H9 (cell line): ENCODE measurements around the gene PLCXD1. TPM values are rescaled to one million over a fixed set of nuclear protein-coding genes. Genes with fewer than 3 reads are reported as not detected.
A peak's percentile ranks its signal among the peaks of the same experiment; 100 is the strongest.

Source experiments
- DNase-seq: peaks from one replicate; pipeline ENCODE4 v3.0.0-alpha.2; 2017
- H2AFZ ChIP-seq: one replicate; pipeline ENCODE4 v1.6.1; 2013; ENCODE audit warnings: mild to moderate bottlenecking, low read length, control low read depth, moderate library complexity
- H2AK5ac ChIP-seq: 2 replicates; pipeline ENCODE4 v1.6.1; 2013; ENCODE audit warnings: low read length, control low read depth, mixed read lengths; ENCODE audit not compliant: insufficient read length
- H2BK120ac ChIP-seq: one replicate; pipeline ENCODE4 v1.6.1; 2013; ENCODE audit warnings: low read depth, mild to moderate bottlenecking, low read length, control low read depth, inconsistent platforms; ENCODE audit not compliant: poor library complexity, severe bottlenecking
- H2BK12ac ChIP-seq: 2 replicates; pipeline ENCODE4 v1.6.1; 2013; ENCODE audit warnings: low read length, control low read depth, mixed read lengths, low read depth; ENCODE audit not compliant: insufficient read length
- H2BK15ac ChIP-seq: 2 replicates; pipeline ENCODE4 v1.6.1; 2013; ENCODE audit warnings: low read depth, low read length, control low read depth
- H2BK20ac ChIP-seq: one replicate; pipeline ENCODE4 v1.6.1; 2013; ENCODE audit warnings: low read depth, mild to moderate bottlenecking, low read length, control low read depth, inconsistent platforms; ENCODE audit not compliant: poor library complexity, severe bottlenecking
- H2BK5ac ChIP-seq: 2 replicates; pipeline ENCODE4 v1.6.1; 2013; ENCODE audit warnings: low read length, control low read depth, mixed read lengths; ENCODE audit not compliant: insufficient read length
- H3K14ac ChIP-seq: 2 replicates; pipeline ENCODE4 v1.6.1; 2013; ENCODE audit warnings: low read length, control low read depth; ENCODE audit not compliant: insufficient read depth
- H3K18ac ChIP-seq: 2 replicates; pipeline ENCODE4 v1.6.1; 2013; ENCODE audit warnings: low read depth, mild to moderate bottlenecking, mixed read lengths, low read length, control low read depth; ENCODE audit not compliant: insufficient read length
- H3K23ac ChIP-seq: 2 replicates; pipeline ENCODE4 v1.6.1; 2013; ENCODE audit warnings: low read length, control low read depth, mixed read lengths, low read depth; ENCODE audit not compliant: insufficient read length
- H3K23me2 ChIP-seq: 2 replicates; pipeline ENCODE4 v1.6.1; 2013; ENCODE audit warnings: low read depth, mild to moderate bottlenecking, mixed read lengths, low read length, control low read depth; ENCODE audit not compliant: insufficient read length, poor library complexity, severe bottlenecking
- H3K27ac ChIP-seq: 2 replicates; pipeline ENCODE4 v1.5.1; 2013; ENCODE audit warnings: low read length, control low read depth, mixed read lengths, low read depth; ENCODE audit not compliant: insufficient read length
- H3K27me3 ChIP-seq: 2 replicates; pipeline ENCODE4 v1.6.1; 2013; ENCODE audit warnings: low read length, control low read depth, inconsistent platforms; ENCODE audit not compliant: insufficient read depth
- H3K4ac ChIP-seq: 2 replicates; pipeline ENCODE4 v1.6.1; 2013; ENCODE audit warnings: low read depth, mild to moderate bottlenecking, control low read depth, inconsistent platforms, low read length, moderate library complexity
- H3K4me1 ChIP-seq: 2 replicates; pipeline ENCODE4 v1.6.1; 2013; ENCODE audit warnings: low read length, control low read depth, inconsistent platforms; ENCODE audit not compliant: insufficient read depth
- H3K4me2 ChIP-seq: 2 replicates; pipeline ENCODE4 v1.6.1; 2013; ENCODE audit warnings: low read length, control low read depth, mixed read lengths; ENCODE audit not compliant: insufficient read length, insufficient read depth
- H3K56ac ChIP-seq: 2 replicates; pipeline ENCODE4 v1.6.1; 2013; ENCODE audit warnings: low read depth, mild to moderate bottlenecking, mixed read lengths, low read length, control low read depth; ENCODE audit not compliant: insufficient read length
- H3K79me1 ChIP-seq: 2 replicates; pipeline ENCODE4 v1.6.1; 2013; ENCODE audit warnings: low read depth, mild to moderate bottlenecking, moderate library complexity, low read length, control low read depth, inconsistent platforms; ENCODE audit not compliant: insufficient read depth, poor library complexity, severe bottlenecking
- H3K79me2 ChIP-seq: 2 replicates; pipeline ENCODE4 v1.6.1; 2013; ENCODE audit warnings: low read length, control low read depth, inconsistent platforms; ENCODE audit not compliant: insufficient read depth
- H3K9ac ChIP-seq: 2 replicates; pipeline ENCODE4 v1.6.1; 2013; ENCODE audit warnings: low read length, control low read depth, mixed read lengths; ENCODE audit not compliant: insufficient read length; ENCODE audit errors: extremely low read depth
- H3K9me3 ChIP-seq: one replicate; pipeline ENCODE4 v1.6.1; 2013; ENCODE audit warnings: low read depth, low read length, inconsistent platforms; ENCODE audit not compliant: control insufficient read depth
- H3T11ph ChIP-seq: one replicate; pipeline ENCODE4 v1.6.1; 2013; ENCODE audit warnings: mild to moderate bottlenecking, low read length, control low read depth, inconsistent platforms
- H4K20me1 ChIP-seq: one replicate; pipeline ENCODE4 v1.6.1; 2013; ENCODE audit not compliant: control insufficient read depth, insufficient read length, insufficient read depth
- H4K5ac ChIP-seq: 2 replicates; pipeline ENCODE4 v1.6.1; 2013; ENCODE audit warnings: low read depth, mild to moderate bottlenecking, mixed read lengths, low read length, control low read depth; ENCODE audit not compliant: insufficient read length
- H4K8ac ChIP-seq: replicated peaks from 2 replicates; pipeline ENCODE4 v1.6.1; 2013; ENCODE audit warnings: low read length, control low read depth, mixed read lengths, low read depth; ENCODE audit not compliant: insufficient read length
- H4K91ac ChIP-seq: 2 replicates; pipeline ENCODE4 v1.6.1; 2013; ENCODE audit warnings: low read depth, mild to moderate bottlenecking, moderate library complexity, mixed read lengths, low read length, control low read depth; ENCODE audit not compliant: insufficient read length
- H3K27ac Mint-ChIP-seq, 3 experiments: 2 replicates in 2 of 3; 3 replicates in 1 of 3; pipeline ENCODE4 v1.8.0; 2020 to 2021; ENCODE audit warnings: mixed read lengths in 3 of 3, mild to moderate bottlenecking in 1 of 3, moderate library complexity in 1 of 3
- H3K27me3 Mint-ChIP-seq: 2 replicates; pipeline ENCODE4 v1.8.0; 2021; ENCODE audit warnings: low read depth, mild to moderate bottlenecking, moderate library complexity, mixed read lengths
- H3K36me3 Mint-ChIP-seq, 3 experiments: 2 replicates in 2 of 3; 3 replicates in 1 of 3; pipeline ENCODE4 v1.8.0; 2020 to 2021; ENCODE audit warnings: low read depth in 3 of 3, mixed read lengths in 3 of 3; ENCODE audit not compliant: insufficient read depth in 1 of 3
- H3K4me1 Mint-ChIP-seq, 2 experiments: 2 replicates each; pipeline ENCODE4 v1.8.0; 2020; ENCODE audit warnings: mixed read lengths in 2 of 2
- H3K4me3 Mint-ChIP-seq, 2 experiments: 2 replicates in 1 of 2; 3 replicates in 1 of 2; pipeline ENCODE4 v1.8.0; 2020 to 2021; ENCODE audit warnings: mild to moderate bottlenecking in 2 of 2, mixed read lengths in 2 of 2, moderate library complexity in 1 of 2
- H3K9me3 Mint-ChIP-seq, 2 experiments: 2 replicates in 1 of 2; 3 replicates in 1 of 2; pipeline ENCODE4 v1.8.0; 2020; ENCODE audit warnings: mild to moderate bottlenecking in 2 of 2, mixed read lengths in 2 of 2, moderate library complexity in 1 of 2
- CTCF ChIP-seq: fragments of 200-600 bp; sonication (generic); conservative IDR thresholded peaks from 3 replicates; pipeline ENCODE4 v1.8.0; 2021; ENCODE audit warnings: antibody characterized with exemption, mild to moderate bottlenecking
- whole genome bisulfite sequencing: extraction: QIAGEN DNeasy Blood & Tissue Kit; methylation state at CpG from one replicate; pipeline ENCODE4 v1.1.7; 2013; ENCODE audit warnings: missing lambda C conversion rate, low lambda C conversion rate, mixed read lengths; ENCODE audit not compliant: insufficient read length; ENCODE audit errors: extremely low coverage; 5-methylcytosine and 5-hydroxymethylcytosine counted together
- total RNA-seq: library from RNA; stranded (reverse); gene quantifications from 2 replicates; pipeline ENCODE4 v1.2.1, GENCODE V29; 2021

Gene PLCXD1
- total RNA-seq, 1 experiment from 2014 or later: 96.5 TPM

- no peak overlapping the region for H3K23ac ChIP-seq
- H3K56ac ChIP-seq: no peak overlapping the region
- H3K4me2 ChIP-seq: no peak overlapping the region
- H3K9me3 ChIP-seq: peaks cover 5% of the 10 kb centered on the region
- H3T11ph ChIP-seq: no peak overlapping the region
- H3K27me3 Mint-ChIP-seq: no peaks in the 10 kb centered on the region
- peaks cover 3% of the 10 kb centered on the region for H4K20me1 ChIP-seq
- H3K4me3 Mint-ChIP-seq: no peak overlapping the region
- no peak overlapping the region for H3K9ac ChIP-seq
- WGBS: no CpG with 5 or more reads among the region's 25 CpGs
- H2BK12ac ChIP-seq: no peak overlapping the region
- no peak overlapping the region for H2BK5ac ChIP-seq
- H2AFZ ChIP-seq: no peak overlapping the region
- H3K79me2 ChIP-seq: peaks cover 10% of the 10 kb centered on the region
- no peak overlapping the region for H2BK15ac ChIP-seq
- no peak for DNase-seq
- no peak overlapping the region for H4K91ac ChIP-seq
- no peak overlapping the region for H2BK120ac ChIP-seq
- H4K8ac ChIP-seq: no peak overlapping the region
- peaks cover 0 to 3% of the 10 kb centered on the region in 2 experiments; a peak in 3 of 5 replicates for H3K9me3 Mint-ChIP-seq
- no peak overlapping the region for H3K27ac ChIP-seq
- H3K14ac ChIP-seq: no peak overlapping the region
- H3K4me1 ChIP-seq: peaks cover 3% of the 10 kb centered on the region; the same call in 1 of the 2 replicates
- H3K4ac ChIP-seq: no peak overlapping the region
- H3K27me3 ChIP-seq: no peaks in the 10 kb centered on the region; the same call in 1 of the 2 replicates
- peaks cover 6% of the 10 kb centered on the region for H3K79me1 ChIP-seq
- H2BK20ac ChIP-seq: no peak overlapping the region
- H4K5ac ChIP-seq: no peak overlapping the region
- TF ChIP-seq CTCF: no peak
- H3K36me3 Mint-ChIP-seq: peaks cover 79 to 91% (median 91%) of the 10 kb centered on the region in 3 experiments
- H2AK5ac ChIP-seq: no peak overlapping the region
- no peak overlapping the region for H3K18ac ChIP-seq
- H3K4me1 Mint-ChIP-seq: peaks cover 2 to 18% of the 10 kb centered on the region in 2 experiments
- H3K23me2 ChIP-seq: no peaks in the 10 kb centered on the region
- H3K27ac Mint-ChIP-seq: peak overlapping the region in 1 of 3 experiments; percentile 70; a peak in 1 of 7 replicates
Measured at GRCh38 chrX:288561-288991, 7.4 kb downstream of the PLCXD1 start.
